Esophagus (tissue), 2 donors: Measurements from ENCODE around the gene STRN4. TPM values are rescaled to one million over a fixed set of nuclear protein-coding genes. Genes with fewer than 3 reads are reported as not detected.

Experiments used
- H3K27ac ChIP-seq, 2 donors: one replicate each; pipeline ENCODE4 v1.5.1; 2013; ENCODE audit warnings: low read depth in 2 of 2, mild to moderate bottlenecking in 2 of 2, inconsistent platforms in 1 of 2, low read length in 1 of 2, moderate library complexity in 1 of 2
- H3K27me3 ChIP-seq, 2 donors: one replicate each; pipeline ENCODE4 v1.6.1; 2013; ENCODE audit warnings: low read length in 2 of 2, control low read depth in 1 of 2, mild to moderate bottlenecking in 1 of 2; ENCODE audit not compliant: insufficient read depth in 2 of 2, control insufficient read depth in 1 of 2
- H3K36me3 ChIP-seq, 2 donors: one replicate each; pipeline ENCODE4 v1.6.1; 2013; ENCODE audit warnings: low read length in 1 of 2; ENCODE audit not compliant: control insufficient read depth in 2 of 2, insufficient read depth in 2 of 2
- H3K4me1 ChIP-seq, 2 donors: one replicate each; pipeline ENCODE4 v1.6.1; 2013; ENCODE audit warnings: low read length in 1 of 2; ENCODE audit not compliant: control insufficient read depth in 2 of 2, insufficient read depth in 2 of 2
- H3K4me3 ChIP-seq, 2 donors: one replicate each; pipeline ENCODE4 v1.5.1; 2013; ENCODE audit warnings: low read length in 2 of 2, mild to moderate bottlenecking in 2 of 2, low read depth in 1 of 2, moderate library complexity in 1 of 2
- H3K9me3 ChIP-seq, 2 donors: one replicate each; pipeline ENCODE4 v1.6.1; 2013; ENCODE audit warnings: mild to moderate bottlenecking in 2 of 2, low read depth in 1 of 2, low read length in 1 of 2, moderate library complexity in 1 of 2; ENCODE audit not compliant: control insufficient read depth in 2 of 2, insufficient read depth in 1 of 2
- WGBS, 2 donors: extraction: QIAGEN DNeasy Blood & Tissue Kit; methylation state at CpG; one replicate each; pipeline ENCODE4 v1.1.7; 2013; 5-methylcytosine and 5-hydroxymethylcytosine counted together
- polyA plus RNA-seq, 2 donors: library from polyadenylated mRNA; stranded (reverse); fragments of 200-250 nt; gene quantifications; one replicate each; pipeline ENCODE4 v1.2.3, GENCODE V29; 2013
- donor health status: healthy with polysubstance abuse.
- donor health status: Bipolar disorder and iron deficiency.

Gene STRN4
- polyA plus RNA-seq, 2 donors: 53.2 to 55.6 TPM

DNA sequence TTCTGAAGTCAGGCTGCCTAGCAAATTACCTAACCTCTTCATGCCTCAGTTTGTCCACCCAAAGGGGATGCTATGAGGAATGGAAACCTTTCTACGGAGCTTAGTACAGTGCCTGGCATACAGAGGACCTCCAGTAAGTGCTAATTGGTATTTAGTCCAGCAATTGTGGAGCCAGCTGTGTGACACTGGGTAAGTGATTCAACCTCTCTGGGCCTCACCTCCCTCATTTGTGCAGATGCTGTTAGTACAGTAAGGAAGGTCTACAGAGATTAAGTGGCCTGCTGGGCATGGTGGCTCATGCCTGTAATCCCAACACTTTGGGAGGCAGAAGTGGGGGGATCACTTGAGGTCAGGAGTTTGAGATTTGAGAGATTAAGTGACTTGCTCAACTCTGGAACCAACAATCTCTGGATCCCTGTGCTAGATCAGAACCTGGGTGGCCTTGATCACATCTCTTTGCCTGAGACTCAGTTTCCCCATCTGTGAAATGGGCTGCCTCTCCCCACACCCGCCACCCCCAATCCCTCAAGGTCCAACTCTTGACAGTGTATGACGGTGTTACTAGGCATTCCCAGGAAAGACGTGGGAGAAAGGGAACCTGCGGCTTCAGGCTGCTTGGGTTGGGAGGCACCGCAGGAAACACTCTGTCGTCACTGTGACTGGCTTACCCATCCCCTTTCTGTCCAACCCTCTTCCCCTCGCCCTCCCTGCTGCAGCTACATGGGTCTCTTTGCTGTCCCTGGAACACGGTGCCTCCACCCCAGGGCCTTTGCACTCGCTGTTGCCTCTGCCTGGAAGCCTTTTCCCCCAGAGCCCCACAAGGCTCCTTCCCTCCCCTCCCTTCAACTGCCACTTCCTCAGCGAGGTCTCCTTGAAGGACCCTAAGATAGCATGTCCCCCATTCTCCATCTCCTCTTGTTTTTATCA is 47.6 kb downstream of the STRN4 start:
- H3K9me3 ChIP-seq: no peaks in the 10 kb centered on the region
- H3K27ac ChIP-seq: no peak overlapping the region
- peaks cover 19 to 49% of the 10 kb centered on the region in 2 donors for H3K36me3 ChIP-seq
- peaks cover 0 to 4% of the 10 kb centered on the region in 2 donors for H3K4me1 ChIP-seq
- 94 to 96% methylated on average over 11 of the region's 11 CpGs for WGBS, 2 donors
- H3K27me3 ChIP-seq: no peaks in the 10 kb centered on the region
- no peak overlapping the region for H3K4me3 ChIP-seq

DNA sequence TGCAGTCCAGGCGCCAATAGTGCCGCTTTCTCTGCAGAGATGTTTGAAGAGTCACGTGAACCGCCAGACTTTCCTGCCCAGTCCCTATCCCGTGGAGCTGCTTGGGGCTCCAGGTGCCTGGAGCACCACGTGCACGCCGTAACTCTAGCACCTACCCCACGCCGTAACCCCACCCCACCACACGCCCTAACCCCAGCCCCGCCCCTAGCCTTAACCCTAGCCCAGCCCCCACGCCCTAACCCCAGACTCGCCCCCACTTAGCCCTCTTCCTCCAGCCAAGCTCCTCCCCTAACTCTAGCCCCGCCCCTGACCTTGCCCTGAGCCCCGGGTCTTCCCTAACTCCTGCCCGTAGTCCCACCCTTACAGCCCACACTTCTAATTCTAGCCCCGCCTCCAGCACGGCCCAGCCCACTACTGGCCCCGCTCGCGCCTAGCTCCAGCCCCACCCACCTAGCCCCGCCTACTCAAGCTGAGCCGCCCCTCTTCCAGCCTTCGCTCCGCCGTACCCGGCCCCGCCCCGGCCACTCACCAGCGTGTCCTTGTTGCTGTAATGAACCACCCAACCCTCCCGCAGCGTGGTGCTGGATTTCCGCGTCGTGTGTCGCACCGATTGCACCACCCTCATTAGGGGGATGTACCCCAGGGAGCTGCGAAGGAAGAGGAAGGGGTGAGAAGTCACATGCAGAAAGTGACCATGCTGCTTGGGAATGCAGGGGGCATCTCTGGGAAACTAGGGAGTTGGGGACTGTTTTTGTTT is 48.9 kb downstream of the STRN4 start:
- no peaks in the 10 kb centered on the region for H3K9me3 ChIP-seq
- H3K36me3 ChIP-seq: peaks cover 23 to 59% of the 10 kb centered on the region in 2 donors
- H3K27me3 ChIP-seq: no peaks in the 10 kb centered on the region
- H3K4me3 ChIP-seq: no peak overlapping the region
- 23 to 40% methylated on average over 39 of the region's 39 CpGs for WGBS, 2 donors
- peaks cover 0 to 4% of the 10 kb centered on the region in 2 donors for H3K4me1 ChIP-seq
- peak overlapping the region in 1 of 2 donors; percentile 44 for H3K27ac ChIP-seq

DNA sequence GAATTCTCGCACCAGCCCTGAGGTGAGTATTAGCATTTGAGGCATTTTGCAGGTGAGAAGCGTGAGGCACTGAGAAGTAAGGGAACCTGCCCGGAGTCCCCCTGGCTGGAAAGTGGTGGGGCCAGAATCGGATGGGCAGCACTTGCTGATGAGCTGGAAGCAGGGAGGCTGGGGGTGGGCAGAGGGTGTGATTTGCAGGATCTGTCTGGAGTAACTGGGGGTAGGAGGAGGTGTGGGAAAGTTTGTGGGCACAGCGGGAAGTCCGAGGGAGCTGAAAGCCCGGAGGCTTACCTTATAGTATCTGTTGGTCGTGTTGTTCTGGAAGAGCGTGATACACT is 49.4 kb downstream of the STRN4 start:
- Histone ChIP-seq H3K9me3 (no peaks in the 10 kb centered on the region), H3K27me3 (no peaks in the 10 kb centered on the region), H3K4me1 (peaks cover 0 to 4% of the 10 kb centered on the region in 2 donors), H3K36me3 (peaks cover 26 to 64% of the 10 kb centered on the region in 2 donors), H3K4me3 (no peak overlapping the region), H3K27ac (peak overlapping the region in 1 of 2 donors; percentile 27)
- 82 to 84% methylated on average over 9 of the region's 9 CpGs for WGBS, 2 donors

DNA sequence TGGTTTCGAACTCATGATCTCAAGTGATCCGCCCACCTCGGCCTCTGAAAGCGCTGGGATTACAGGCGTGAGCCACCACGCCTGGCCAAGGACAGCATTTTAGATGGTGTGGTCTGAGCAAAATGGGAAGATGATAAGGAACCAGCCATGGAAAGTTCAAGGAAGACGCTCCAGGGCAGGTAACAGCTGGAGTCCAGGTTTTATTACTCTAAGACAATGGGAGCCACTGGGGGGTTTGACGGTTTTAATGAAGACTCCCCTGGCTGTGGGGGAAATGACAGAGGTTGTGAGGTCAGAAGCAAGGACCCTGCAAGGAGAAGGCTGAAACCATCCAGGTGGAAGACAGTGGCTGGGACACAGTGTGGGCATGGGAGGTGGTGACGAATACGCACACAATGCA is 50.2 kb downstream of the STRN4 start:
- peaks cover 32 to 66% of the 10 kb centered on the region in 2 donors for H3K36me3 ChIP-seq

DNA sequence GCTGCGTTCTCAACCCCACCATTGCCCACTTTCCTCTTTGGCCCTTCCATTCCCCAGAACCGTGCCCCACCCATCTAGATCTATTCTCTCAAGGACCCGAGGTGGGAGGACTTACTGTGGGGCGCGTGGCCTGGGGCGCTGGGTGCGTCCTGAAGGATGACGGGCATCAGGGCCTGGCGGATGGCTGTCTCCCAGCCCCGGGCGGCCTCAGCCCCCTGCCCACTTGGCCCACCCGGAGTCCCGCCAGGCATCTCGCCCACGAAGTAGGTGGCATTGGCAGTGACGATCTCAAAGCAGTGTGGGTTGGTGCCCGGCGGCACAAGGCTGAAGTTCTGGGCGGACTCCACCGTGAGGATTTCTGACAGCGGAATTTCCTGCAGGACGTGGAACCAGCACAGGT is 52.5 kb downstream of the STRN4 start:
- Histone ChIP-seq H3K4me3 (no peak overlapping the region), H3K4me1 (peaks cover 0 to 4% of the 10 kb centered on the region in 2 donors), H3K36me3 (peaks cover 32 to 61% of the 10 kb centered on the region in 2 donors), H3K9me3 (no peaks in the 10 kb centered on the region), H3K27ac (no peak overlapping the region), H3K27me3 (no peaks in the 10 kb centered on the region)
- WGBS, 2 donors: 93% methylated on average over 22 of the region's 22 CpGs

More for the DNA sequence above, 50.2 kb downstream of the STRN4 start:
- Histone ChIP-seq H3K27ac (no peak overlapping the region), H3K9me3 (no peaks in the 10 kb centered on the region), H3K4me1 (peaks cover 0 to 4% of the 10 kb centered on the region in 2 donors), H3K27me3 (no peaks in the 10 kb centered on the region), H3K4me3 (no peak overlapping the region)
- WGBS, 2 donors: 95% methylated on average over 10 of the region's 10 CpGs

DNA sequence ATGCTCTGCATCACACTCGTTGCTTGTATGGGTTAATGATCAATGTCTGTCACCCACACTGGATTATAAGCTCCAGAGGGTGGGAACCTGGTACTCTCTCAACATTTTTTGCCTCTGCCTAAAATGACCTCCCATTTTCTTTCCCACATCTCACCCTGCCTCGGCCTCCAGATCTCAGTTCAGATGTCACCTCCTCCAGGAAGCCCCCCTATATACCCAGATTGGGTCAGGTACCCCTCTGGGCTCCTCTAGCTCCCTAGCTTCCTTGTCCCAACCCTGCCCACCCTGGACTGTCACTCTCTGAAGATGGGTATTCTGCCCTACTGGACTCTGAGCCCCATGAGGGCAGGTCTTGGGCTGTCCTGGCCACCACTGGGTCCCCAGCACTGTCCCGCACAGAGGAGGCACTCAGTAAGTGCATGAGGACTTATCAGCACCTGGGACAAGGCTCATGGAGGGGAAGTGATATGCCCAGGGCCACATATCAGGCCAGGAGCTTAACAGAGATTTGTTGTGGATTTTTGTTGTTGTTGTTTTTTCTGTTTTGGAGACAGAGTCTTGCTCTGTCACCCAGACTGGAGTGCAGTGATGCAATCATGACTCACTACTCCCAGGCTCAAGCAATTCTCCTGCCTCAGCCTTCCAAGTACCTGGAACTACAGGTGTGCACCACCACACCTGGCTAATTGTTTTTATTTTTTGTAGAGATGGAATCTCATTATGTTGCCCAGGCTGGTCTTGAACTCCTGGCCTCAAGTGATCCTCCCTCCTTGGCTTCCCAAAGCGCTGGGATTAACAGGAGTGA is 53.1 kb downstream of the STRN4 start:
- H3K27me3 ChIP-seq: no peaks in the 10 kb centered on the region
- no peak overlapping the region for H3K27ac ChIP-seq
- H3K36me3 ChIP-seq: peaks cover 32 to 56% of the 10 kb centered on the region in 2 donors
- WGBS, 2 donors: 94 to 96% methylated on average over 4 of the region's 4 CpGs
- no peak overlapping the region for H3K4me3 ChIP-seq
- H3K4me1 ChIP-seq: peaks cover 0 to 4% of the 10 kb centered on the region in 2 donors
- H3K9me3 ChIP-seq: no peaks in the 10 kb centered on the region

DNA sequence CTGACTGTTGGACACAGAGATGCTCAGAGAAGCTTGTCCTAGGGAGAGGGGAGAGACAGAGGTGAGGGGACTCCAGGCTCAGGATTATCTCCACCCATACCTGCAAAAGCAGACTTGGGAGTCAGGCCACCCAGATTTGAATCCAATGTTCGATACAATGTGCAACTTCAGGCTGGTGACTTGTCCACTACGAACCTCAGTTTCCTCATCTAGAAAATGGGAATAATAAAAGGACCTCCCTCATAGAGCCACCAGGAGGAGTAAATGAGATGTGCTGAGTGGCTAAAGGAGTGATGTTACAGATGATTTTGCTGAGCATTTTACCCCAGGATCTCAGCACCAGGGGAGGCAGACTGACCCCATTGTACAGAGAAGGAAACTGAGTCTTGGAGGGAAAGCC is 54.3 kb downstream of the STRN4 start:
- Histone ChIP-seq H3K27ac (no peak overlapping the region), H3K4me3 (no peak overlapping the region), H3K27me3 (no peaks in the 10 kb centered on the region), H3K9me3 (no peaks in the 10 kb centered on the region), H3K36me3 (peaks cover 32 to 63% of the 10 kb centered on the region in 2 donors), H3K4me1 (no peaks in the 10 kb centered on the region)
- 90 to 92% methylated on average over 2 of the region's 2 CpGs for WGBS, 2 donors

DNA sequence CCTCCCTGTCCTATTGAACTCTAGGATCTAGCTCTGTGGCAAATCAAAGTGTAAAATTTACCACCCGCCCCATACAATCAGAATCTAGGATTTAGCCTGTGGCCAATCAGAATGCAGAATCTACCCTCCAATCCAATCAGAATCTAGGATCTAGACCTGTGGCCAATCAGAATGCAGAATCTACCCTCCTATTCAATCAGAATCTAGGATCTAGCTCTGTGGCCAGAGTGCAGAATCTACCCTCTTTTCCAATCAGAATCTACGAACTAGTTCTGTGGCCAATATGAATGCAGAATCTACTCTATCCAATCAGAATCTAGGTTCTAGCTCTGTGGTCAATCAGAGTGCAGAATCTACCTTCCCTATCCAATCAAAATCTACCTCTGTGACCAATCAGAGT is 55.1 kb downstream of the STRN4 start:
- Histone ChIP-seq H3K4me3 (no peak overlapping the region), H3K27ac (no peak overlapping the region), H3K4me1 (no peaks in the 10 kb centered on the region), H3K27me3 (no peaks in the 10 kb centered on the region), H3K36me3 (peaks cover 30 to 60% of the 10 kb centered on the region in 2 donors), H3K9me3 (no peaks in the 10 kb centered on the region)
- 44 to 50% methylated on average over 2 of the region's 2 CpGs for WGBS, 2 donors

DNA sequence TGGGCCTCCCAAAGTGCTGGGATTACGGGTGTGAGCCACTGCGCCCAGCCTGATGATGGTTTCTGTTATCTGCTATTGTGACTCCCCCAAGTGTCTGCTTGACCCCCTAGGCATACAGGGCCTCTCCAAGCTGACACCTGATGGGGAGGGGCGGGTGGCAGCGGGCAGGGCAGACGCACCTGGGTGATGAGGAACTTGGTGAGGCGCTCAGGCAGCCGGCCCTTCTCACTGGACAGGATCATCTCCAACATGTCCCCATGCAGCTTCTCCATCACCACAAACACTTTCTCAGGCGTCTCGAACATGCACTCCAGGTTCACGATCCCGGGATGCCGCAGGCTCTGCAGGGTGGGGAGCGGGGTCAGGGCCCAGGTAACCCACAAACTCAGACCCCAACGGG is 56.9 kb downstream of the STRN4 start:
- 94 to 96% methylated on average over 14 of the region's 14 CpGs for WGBS, 2 donors
- no peak overlapping the region for H3K27ac ChIP-seq

More for the DNA sequence above, 56.9 kb downstream of the STRN4 start:
- H3K4me3 ChIP-seq: no peak overlapping the region
- H3K9me3 ChIP-seq: no peaks in the 10 kb centered on the region
- H3K36me3 ChIP-seq: peaks cover 30 to 57% of the 10 kb centered on the region in 2 donors
- H3K27me3 ChIP-seq: no peaks in the 10 kb centered on the region
- H3K4me1 ChIP-seq: no peaks in the 10 kb centered on the region
